Fibroblast of lung (primary cell): Measurements from ENCODE around the gene CLINT1. TPM values are rescaled to one million over a fixed set of nuclear protein-coding genes. Genes with fewer than 3 reads are reported as not detected.
A peak's percentile ranks its signal among the peaks of the same experiment; 100 is the strongest.

Experiments used
- DNase-seq, 2 donors: peaks; one replicate each; pipeline versions ENCODE4 v3.0.0 to v3.0.0-alpha.2; 2010; ENCODE audit warnings: low read depth in 2 of 2
- H2AFZ ChIP-seq: 2 replicates; pipeline ENCODE4 v1.5.1; 2012; ENCODE audit warnings: low read length, control low read depth, inconsistent platforms
- H3K27ac ChIP-seq: 2 replicates; pipeline ENCODE4 v1.5.1; 2011; ENCODE audit warnings: low read length, control low read depth; ENCODE audit not compliant: insufficient read depth
- H3K27me3 ChIP-seq: 2 replicates; pipeline ENCODE4 v1.5.1; 2011; ENCODE audit warnings: mild to moderate bottlenecking, low read length; ENCODE audit not compliant: control insufficient read depth, insufficient read depth
- H3K36me3 ChIP-seq: 2 replicates; pipeline ENCODE4 v1.5.1; 2011; ENCODE audit warnings: low read length; ENCODE audit not compliant: control insufficient read depth, insufficient read depth
- H3K4me1 ChIP-seq: 2 replicates; pipeline ENCODE4 v1.5.1; 2011; ENCODE audit warnings: low read length; ENCODE audit not compliant: control insufficient read depth, insufficient read depth; ENCODE audit errors: extremely low read depth
- H3K4me2 ChIP-seq: 2 replicates; pipeline ENCODE4 v1.5.1; 2011; ENCODE audit warnings: low read length, control low read depth; ENCODE audit not compliant: insufficient read depth; ENCODE audit errors: extremely low read depth
- H3K4me3 ChIP-seq, 4 experiments: fragments of 200-600 bp in 1 of 4; sonication (generic) in 1 of 4; replicated peaks in 1 of 4; 2 replicates each; pipeline ENCODE4 v1.5.1; 2011 to 2016; ENCODE audit warnings: low read length in 4 of 4, low read depth in 3 of 4, mild to moderate bottlenecking in 3 of 4, control low read depth in 2 of 4, inconsistent platforms in 1 of 4, mixed read lengths in 1 of 4; ENCODE audit not compliant: insufficient read depth in 1 of 4; ENCODE audit errors: control extremely low read depth in 1 of 4
- H3K79me2 ChIP-seq: 2 replicates; pipeline ENCODE4 v1.5.1; 2012; ENCODE audit warnings: mild to moderate bottlenecking, low read length, inconsistent platforms; ENCODE audit not compliant: control insufficient read depth, insufficient read depth
- H3K9ac ChIP-seq: 2 replicates; pipeline ENCODE4 v1.5.1; 2011; ENCODE audit warnings: mild to moderate bottlenecking, low read length, control low read depth; ENCODE audit not compliant: insufficient read depth
- H3K9me3 ChIP-seq: 2 replicates; pipeline ENCODE4 v1.5.1; 2012; ENCODE audit warnings: low read depth, low read length; ENCODE audit not compliant: control insufficient read depth, insufficient read depth
- H4K20me1 ChIP-seq: 2 replicates; pipeline ENCODE4 v1.5.1; 2011; ENCODE audit warnings: low read length; ENCODE audit not compliant: control insufficient read depth, insufficient read depth; ENCODE audit errors: extremely low read depth
- EZH2 ChIP-seq: IDR thresholded peaks from 2 replicates; pipeline ENCODE4 v1.5.1; 2012; ENCODE audit warnings: low read length, control low read depth, mild to moderate bottlenecking; ENCODE audit errors: missing control alignments
- polyA plus RNA-seq, 2 donors: library from polyadenylated mRNA; depleted of rRNA in 1 of 2; stranded (reverse) in 1 of 2; unstranded in 1 of 2; fragments of >200 nt; gene quantifications; 2 replicates each; pipeline ENCODE4 v1.2.1, GENCODE V29; 2011 to 2012; ENCODE audit warnings: missing spikeins in 1 of 2
- total RNA-seq: library from RNA; depleted of rRNA; stranded (reverse); fragments of >200 nt; gene quantifications from 2 replicates; pipeline ENCODE4 v1.2.1, GENCODE V29; 2014
- TF ChIP-seq, protein P1 (sequence below), 2 donors: IDR thresholded peaks in 1 of 2; conservative IDR thresholded peaks in 1 of 2; 1 replicate in 1 of 2; 2 replicates in 1 of 2; pipeline ENCODE4 v1.5.1; 2011 to 2012; ENCODE audit warnings: low read length in 2 of 2, control low read depth in 1 of 2, inconsistent platforms in 1 of 2, low read depth in 1 of 2, mild to moderate bottlenecking in 1 of 2

Gene CLINT1
- total and polyA plus RNA-seq, 2 donors (not counting 1 experiment from before 2014, with no cell fraction given): 82.4 to 99.0 TPM

DNA sequence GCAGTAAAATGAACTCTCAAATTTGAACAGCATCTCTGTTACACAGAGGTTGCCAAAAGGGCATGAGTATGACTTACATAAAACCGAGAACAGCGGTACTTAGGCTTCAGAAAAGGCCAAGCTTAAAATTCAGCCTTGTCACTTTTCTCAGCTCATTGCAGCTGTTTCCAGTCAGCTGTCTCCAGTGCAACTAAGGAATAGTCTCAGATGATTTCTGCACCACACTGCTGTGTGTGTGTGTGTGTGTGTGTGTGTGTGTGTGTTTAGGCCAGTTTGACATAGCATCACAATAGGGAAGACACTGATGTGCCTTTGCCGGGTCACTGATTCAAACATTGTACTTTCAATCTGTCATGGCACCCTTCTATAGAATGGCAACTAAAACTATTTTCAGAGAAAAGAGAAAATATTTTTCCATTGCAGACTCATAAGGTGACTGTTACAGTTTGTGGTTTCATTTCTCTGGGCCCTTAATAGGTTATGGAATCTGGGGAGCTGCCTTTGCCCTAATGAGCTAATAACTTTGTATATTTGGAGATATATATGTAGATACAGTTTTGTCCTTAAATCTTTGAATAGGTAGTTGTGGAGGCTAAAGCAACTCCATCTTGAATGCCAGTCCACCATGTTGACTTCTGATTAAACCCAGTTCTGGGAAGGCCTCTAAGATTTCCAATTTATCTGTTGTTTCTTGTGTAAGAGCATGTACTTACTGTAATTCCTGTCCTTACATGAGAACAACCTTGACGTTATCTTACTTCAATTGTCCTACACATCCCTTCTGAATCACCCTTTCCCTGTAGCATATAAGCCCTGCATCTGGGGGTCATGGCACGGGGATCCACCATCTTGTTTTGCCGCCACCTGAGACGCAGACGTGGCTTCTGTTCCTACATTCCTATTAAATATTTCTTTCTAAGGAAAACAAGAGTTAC, 110.9 kb downstream of the CLINT1 start:
- Histone ChIP-seq H3K27ac (peak overlapping the region; percentile 41), H3K79me2 (peaks cover 6% of the 10 kb centered on the region), H2AFZ (no peak overlapping the region)

DNA sequence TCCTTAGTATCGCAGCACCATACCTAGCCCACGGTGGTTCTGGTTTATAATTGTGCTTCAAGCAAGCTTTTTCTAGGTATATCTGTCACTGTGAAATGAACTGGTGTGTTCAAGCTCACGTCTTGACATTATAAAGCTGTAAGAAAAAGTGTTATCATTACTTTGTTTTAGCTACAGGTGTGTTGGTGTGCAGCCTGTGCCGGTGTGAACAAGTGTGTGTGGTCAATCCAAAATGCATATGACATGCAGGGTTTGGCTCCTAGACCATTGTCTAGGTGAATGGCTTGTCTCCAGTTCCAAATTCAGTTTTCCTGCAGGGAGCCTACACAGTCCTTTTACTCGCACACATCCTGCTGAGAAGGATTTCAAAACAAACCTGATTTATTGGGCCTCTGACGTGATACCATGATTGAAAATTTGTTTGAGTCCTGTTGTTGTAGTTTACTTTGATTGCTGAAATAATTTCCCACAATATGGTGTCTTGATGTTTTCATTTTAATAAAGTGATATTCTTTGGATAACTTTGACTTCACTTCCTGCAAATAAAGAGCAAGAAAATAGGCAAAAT, 111.7 kb downstream of the CLINT1 start:
- no peaks in the 10 kb centered on the region for H4K20me1 ChIP-seq
- H3K9me3 ChIP-seq: no peaks in the 10 kb centered on the region
- H3K4me1 ChIP-seq: peaks cover 10% of the 10 kb centered on the region
- no peak overlapping the region for H2AFZ ChIP-seq
- peaks cover 6% of the 10 kb centered on the region for H3K79me2 ChIP-seq
- H3K4me3 ChIP-seq: no peak overlapping the region
- TF ChIP-seq EZH2: no peak
- TF ChIP-seq, protein P1, sequence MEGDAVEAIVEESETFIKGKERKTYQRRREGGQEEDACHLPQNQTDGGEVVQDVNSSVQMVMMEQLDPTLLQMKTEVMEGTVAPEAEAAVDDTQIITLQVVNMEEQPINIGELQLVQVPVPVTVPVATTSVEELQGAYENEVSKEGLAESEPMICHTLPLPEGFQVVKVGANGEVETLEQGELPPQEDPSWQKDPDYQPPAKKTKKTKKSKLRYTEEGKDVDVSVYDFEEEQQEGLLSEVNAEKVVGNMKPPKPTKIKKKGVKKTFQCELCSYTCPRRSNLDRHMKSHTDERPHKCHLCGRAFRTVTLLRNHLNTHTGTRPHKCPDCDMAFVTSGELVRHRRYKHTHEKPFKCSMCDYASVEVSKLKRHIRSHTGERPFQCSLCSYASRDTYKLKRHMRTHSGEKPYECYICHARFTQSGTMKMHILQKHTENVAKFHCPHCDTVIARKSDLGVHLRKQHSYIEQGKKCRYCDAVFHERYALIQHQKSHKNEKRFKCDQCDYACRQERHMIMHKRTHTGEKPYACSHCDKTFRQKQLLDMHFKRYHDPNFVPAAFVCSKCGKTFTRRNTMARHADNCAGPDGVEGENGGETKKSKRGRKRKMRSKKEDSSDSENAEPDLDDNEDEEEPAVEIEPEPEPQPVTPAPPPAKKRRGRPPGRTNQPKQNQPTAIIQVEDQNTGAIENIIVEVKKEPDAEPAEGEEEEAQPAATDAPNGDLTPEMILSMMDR (conservative IDR thresholded peaks at IDR 0.05 in 1 of 2, IDR thresholded peaks at IDR 0.05 in 1 of 2; ENCODE audit: low read depth in 1 of 2, low read length in 2 of 2): no peak
- no peak overlapping the region for H3K4me2 ChIP-seq
- no peaks in the 10 kb centered on the region for H3K27me3 ChIP-seq
- no peaks in the 10 kb centered on the region for H3K36me3 ChIP-seq
- H3K27ac ChIP-seq: no peak overlapping the region
- DNase-seq: no peak
- no peak overlapping the region for H3K9ac ChIP-seq

More for the DNA sequence above, 110.9 kb downstream of the CLINT1 start:
- H3K27me3 ChIP-seq: no peaks in the 10 kb centered on the region
- peaks cover 10% of the 10 kb centered on the region for H3K4me1 ChIP-seq
- H3K36me3 ChIP-seq: no peaks in the 10 kb centered on the region
- no peaks in the 10 kb centered on the region for H4K20me1 ChIP-seq
- H3K9me3 ChIP-seq: no peaks in the 10 kb centered on the region
- peak in 1 of 2 donors; percentile 30 for DNase-seq
- no peak overlapping the region for H3K9ac ChIP-seq
- H3K4me2 ChIP-seq: no peak overlapping the region
- TF ChIP-seq, protein P1 (conservative IDR thresholded peaks at IDR 0.05 in 1 of 2, IDR thresholded peaks at IDR 0.05 in 1 of 2; ENCODE audit: low read depth in 1 of 2, low read length in 2 of 2): no peak
- TF ChIP-seq EZH2: no peak
- H3K4me3 ChIP-seq: no peak overlapping the region

DNA sequence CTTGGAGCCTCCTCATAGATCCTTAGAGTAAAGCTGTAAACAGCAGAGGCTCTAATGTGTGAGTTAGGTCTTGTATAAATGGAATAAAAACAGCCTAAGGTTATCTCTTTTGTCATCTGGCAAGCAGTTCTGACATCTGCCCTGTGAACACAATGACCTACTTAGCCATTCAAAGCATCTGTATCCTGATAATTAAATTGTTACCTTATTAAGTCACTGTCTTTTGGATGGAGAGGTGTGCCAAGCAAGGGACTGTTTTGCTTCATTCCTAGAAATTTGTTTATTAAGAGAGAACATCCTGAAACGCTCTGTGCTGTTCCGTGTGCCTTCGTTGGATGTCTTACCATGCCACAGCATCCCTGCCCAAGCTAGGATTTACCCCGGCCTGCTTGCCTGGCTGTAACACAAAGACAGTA, 113.9 kb downstream of the CLINT1 start:
- H3K27me3 ChIP-seq: no peaks in the 10 kb centered on the region
- no peaks in the 10 kb centered on the region for H3K9me3 ChIP-seq
- H2AFZ ChIP-seq: no peak overlapping the region
- peaks cover 6% of the 10 kb centered on the region for H3K79me2 ChIP-seq
- H3K4me2 ChIP-seq: peak overlapping the region; percentile 99
- no peak overlapping the region for H3K9ac ChIP-seq
- no peaks in the 10 kb centered on the region for H3K36me3 ChIP-seq
- H3K27ac ChIP-seq: no peak overlapping the region
- no peaks in the 10 kb centered on the region for H4K20me1 ChIP-seq
- peak overlapping the region in 3 of 4 experiments; percentile 55 to 82 (median 78) for H3K4me3 ChIP-seq
- H3K4me1 ChIP-seq: peaks cover 8% of the 10 kb centered on the region
- DNase-seq: no peak
- TF ChIP-seq, protein P1 (conservative IDR thresholded peaks at IDR 0.05 in 1 of 2, IDR thresholded peaks at IDR 0.05 in 1 of 2; ENCODE audit: low read depth in 1 of 2, low read length in 2 of 2): no peak
- no peak for TF ChIP-seq EZH2
